Breast epithelium (tissue), 4 donors: ENCODE data around the gene STIL. TPM values are rescaled to one million over a fixed set of nuclear protein-coding genes. Genes with fewer than 3 reads are reported as not detected.

ENCODE experiments used
- DNase-seq, 2 donors: peaks; one replicate each; pipeline ENCODE4 v3.0.0-alpha.2; 2019; ENCODE audit warnings: low spot score in 2 of 2
- H3K27ac ChIP-seq, 2 donors: fragments of 200-600 bp; sonication (generic) in 1 of 2; one replicate each; pipeline ENCODE4 v1.5.1; 2016 to 2019; ENCODE audit warnings: mild to moderate bottlenecking in 1 of 2
- H3K27me3 ChIP-seq, 2 donors: fragments of 200-600 bp; sonication (generic) in 1 of 2; one replicate each; pipeline versions ENCODE4 v1.5.1 to v1.6.0; 2017 to 2019; ENCODE audit warnings: control low read depth in 1 of 2, mild to moderate bottlenecking in 1 of 2
- H3K36me3 ChIP-seq: fragments of 200-600 bp; one replicate; pipeline ENCODE4 v1.5.1; 2019
- H3K4me1 ChIP-seq, 2 donors: fragments of 200-600 bp; sonication (generic); one replicate each; pipeline ENCODE4 v1.5.1; 2016 to 2019; ENCODE audit warnings: control low read depth in 1 of 2
- H3K4me3 ChIP-seq, 3 donors: fragments of 200-600 bp; sonication (generic); 1 replicate in 2 of 3; 2 replicates in 1 of 3; pipeline ENCODE4 v1.5.1; 2016 to 2019; ENCODE audit warnings: mild to moderate bottlenecking in 3 of 3, moderate library complexity in 2 of 3
- H3K9me3 ChIP-seq, 2 donors: fragments of 200-600 bp; sonication (generic) in 1 of 2; one replicate each; pipeline ENCODE4 v1.5.1; 2016 to 2019; ENCODE audit warnings: control low read depth in 1 of 2
- CTCF ChIP-seq, 3 donors: fragments of 450-650 bp; IDR thresholded peaks; one replicate each; pipeline ENCODE4 v1.5.1; 2016 to 2017; ENCODE audit warnings: antibody characterized with exemption in 3 of 3, mild to moderate bottlenecking in 3 of 3, moderate library complexity in 3 of 3
- POLR2A ChIP-seq: fragments of 450-650 bp; IDR thresholded peaks from one replicate; pipeline ENCODE4 v1.6.1; 2016; ENCODE audit warnings: antibody characterized with exemption, mild to moderate bottlenecking, moderate library complexity
- POLR2AphosphoS5 ChIP-seq, 3 donors: sonication (generic); formaldehyde crosslinking; IDR thresholded peaks; one replicate each; pipeline ENCODE4 v1.6.1; 2017; ENCODE audit warnings: antibody characterized with exemption in 3 of 3
- intact Hi-C: fragments of 100-400 bp; cut with DNase I; formaldehyde crosslinking; loops from one replicate; pipeline ENCODE4 v1.15.1; 2023; ENCODE audit warnings: low total_unique reads
- total RNA-seq, 3 donors: library from RNA; depleted of rRNA; stranded (reverse); fragments of >200 nt; gene quantifications; one replicate each; pipeline ENCODE4 v1.1.0, GENCODE V29; 2016

STIL gene
- total RNA-seq, 3 donors from 2014 or later, result 2.3 to 4.8 (median 3.2) TPM

- no peak overlapping the region for H3K4me3 ChIP-seq
- H3K4me1 ChIP-seq, result no peaks in the 10 kb centered on the region
- no peaks in the 10 kb centered on the region for H3K36me3 ChIP-seq
- H3K27ac ChIP-seq, result peak overlapping the region in 1 of 2 donors; percentile 38
- no peaks in the 10 kb centered on the region for H3K9me3 ChIP-seq
- peaks cover 0 to 4% of the 10 kb centered on the region in 2 donors for H3K27me3 ChIP-seq
- intact Hi-C loops, result no loop called here
- TF ChIP-seq POLR2A, result no peak
- no peak for DNase-seq
Observed at GRCh38 chr1:47213230-47213963, 100.5 kb downstream of the STIL start.

- TF ChIP-seq POLR2AphosphoS5 (IDR thresholded peaks at IDR 0.05), result no peak
- TF ChIP-seq POLR2A, result no peak
- no peak for TF ChIP-seq CTCF (IDR thresholded peaks at IDR 0.05)
- Histone ChIP-seq H3K27me3 (peaks cover 0 to 5% of the 10 kb centered on the region in 2 donors), H3K9me3 (no peaks in the 10 kb centered on the region), H3K4me1 (no peaks in the 10 kb centered on the region), H3K27ac (peak overlapping the region in 1 of 2 donors; percentile 38), H3K4me3 (no peak overlapping the region), H3K36me3 (no peaks in the 10 kb centered on the region)
- intact Hi-C loops, result no loop called here
- DNase-seq, result no peak
Observed at GRCh38 chr1:47212636-47213229, 101.2 kb downstream of the STIL start.

GRCh38 chr1:47211796-47212269, 102.1 kb downstream of the STIL start:
- H3K27me3 ChIP-seq, result peaks cover 0 to 5% of the 10 kb centered on the region in 2 donors
- no peak overlapping the region for H3K4me3 ChIP-seq
- no peaks in the 10 kb centered on the region for H3K9me3 ChIP-seq
- H3K4me1 ChIP-seq, result no peaks in the 10 kb centered on the region
- H3K36me3 ChIP-seq, result no peaks in the 10 kb centered on the region
- TF ChIP-seq POLR2A (no peak), POLR2AphosphoS5 (IDR thresholded peaks at IDR 0.05) (no peak), CTCF (IDR thresholded peaks at IDR 0.05) (no peak)
- intact Hi-C loops, result no loop called here
- no peak overlapping the region for H3K27ac ChIP-seq
- no peak for DNase-seq

DNA sequence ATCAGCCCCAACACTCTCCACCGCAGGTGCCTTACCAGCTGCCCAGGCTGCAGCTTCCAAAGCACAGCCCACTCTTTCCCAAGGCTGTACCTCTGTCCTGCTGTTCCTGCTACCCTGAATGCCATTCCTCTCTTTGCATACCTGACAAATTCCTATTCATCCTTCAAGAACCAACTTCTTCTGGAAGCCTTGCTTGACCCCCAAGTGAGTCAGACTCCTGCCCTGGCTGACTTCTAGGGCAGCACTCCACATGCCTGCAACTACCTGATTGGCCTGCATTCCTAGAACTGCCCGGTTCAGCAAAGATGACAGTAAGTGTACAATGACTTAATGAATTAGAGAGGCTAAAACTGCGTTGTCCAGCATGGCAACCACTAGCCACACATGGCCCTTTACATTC, 103.3 kb downstream of the STIL start:
- Histone ChIP-seq H3K27ac (no peak overlapping the region), H3K4me1 (no peaks in the 10 kb centered on the region), H3K4me3 (no peak overlapping the region), H3K9me3 (no peaks in the 10 kb centered on the region), H3K36me3 (no peaks in the 10 kb centered on the region), H3K27me3 (peaks cover 0 to 5% of the 10 kb centered on the region in 2 donors)
- DNase-seq, result no peak
- TF ChIP-seq POLR2AphosphoS5 (IDR thresholded peaks at IDR 0.05), result no peak
- intact Hi-C loops, result no loop called here

- Histone ChIP-seq H3K9me3 (no peaks in the 10 kb centered on the region), H3K4me1 (no peaks in the 10 kb centered on the region), H3K36me3 (no peaks in the 10 kb centered on the region), H3K4me3 (no peak overlapping the region), H3K27ac (no peak overlapping the region), H3K27me3 (peaks cover 0 to 5% of the 10 kb centered on the region in 2 donors)
- TF ChIP-seq CTCF (IDR thresholded peaks at IDR 0.05) (no peak), POLR2AphosphoS5 (IDR thresholded peaks at IDR 0.05) (no peak), POLR2A (no peak)
- intact Hi-C loops, result no loop called here
- no peak for DNase-seq
Observed at GRCh38 chr1:47209725-47210325, 104.1 kb downstream of the STIL start.

DNA sequence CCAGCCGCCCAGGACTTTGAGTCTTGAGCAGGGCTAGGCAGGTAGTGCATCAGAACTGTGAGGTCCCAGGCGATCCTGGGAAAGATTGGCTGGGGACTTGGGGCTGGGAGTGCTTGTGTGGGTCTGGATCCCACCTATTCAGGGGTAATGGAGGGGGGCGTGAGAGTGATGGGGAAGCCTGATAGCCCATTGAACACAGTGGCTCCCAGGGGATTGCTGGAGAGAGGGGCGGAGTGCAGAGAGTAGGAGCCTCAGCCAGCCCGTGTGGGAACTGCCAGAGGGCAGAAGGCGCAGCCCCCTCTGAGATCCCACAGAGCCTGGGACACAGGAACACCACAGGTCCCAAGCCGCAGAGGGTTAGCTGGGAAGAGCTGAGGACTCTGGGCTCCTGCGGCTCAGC, 104.9 kb downstream of the STIL start:
- no peak overlapping the region for H3K27ac ChIP-seq
- intact Hi-C loops, result no loop called here
- peaks cover 0 to 5% of the 10 kb centered on the region in 2 donors for H3K27me3 ChIP-seq
- H3K4me3 ChIP-seq, result no peak overlapping the region
- H3K36me3 ChIP-seq, result no peaks in the 10 kb centered on the region
- H3K4me1 ChIP-seq, result no peaks in the 10 kb centered on the region
- no peak for DNase-seq
- TF ChIP-seq CTCF (IDR thresholded peaks at IDR 0.05) (no peak), POLR2A (no peak), POLR2AphosphoS5 (IDR thresholded peaks at IDR 0.05) (no peak)
- H3K9me3 ChIP-seq, result no peaks in the 10 kb centered on the region
